Activated CD4-positive, CD25-positive, alpha-beta regulatory T cell treated with anti-CD3 and anti-CD28 coated beads, Interleukin-2, amount 50 U/mL, for 24 hours (primary cell): ENCODE measurements around the gene UNKL.

Experiments used
- ATAC-seq, 2 donors: fragments of 150-1000 bp; cut with Tn5 transposase; one replicate each; pipeline ENCODE4 v1.10.0; 2021; ENCODE audit warnings: mild to moderate bottlenecking in 1 of 2, moderate library complexity in 1 of 2

Gene UNKL, protein sequence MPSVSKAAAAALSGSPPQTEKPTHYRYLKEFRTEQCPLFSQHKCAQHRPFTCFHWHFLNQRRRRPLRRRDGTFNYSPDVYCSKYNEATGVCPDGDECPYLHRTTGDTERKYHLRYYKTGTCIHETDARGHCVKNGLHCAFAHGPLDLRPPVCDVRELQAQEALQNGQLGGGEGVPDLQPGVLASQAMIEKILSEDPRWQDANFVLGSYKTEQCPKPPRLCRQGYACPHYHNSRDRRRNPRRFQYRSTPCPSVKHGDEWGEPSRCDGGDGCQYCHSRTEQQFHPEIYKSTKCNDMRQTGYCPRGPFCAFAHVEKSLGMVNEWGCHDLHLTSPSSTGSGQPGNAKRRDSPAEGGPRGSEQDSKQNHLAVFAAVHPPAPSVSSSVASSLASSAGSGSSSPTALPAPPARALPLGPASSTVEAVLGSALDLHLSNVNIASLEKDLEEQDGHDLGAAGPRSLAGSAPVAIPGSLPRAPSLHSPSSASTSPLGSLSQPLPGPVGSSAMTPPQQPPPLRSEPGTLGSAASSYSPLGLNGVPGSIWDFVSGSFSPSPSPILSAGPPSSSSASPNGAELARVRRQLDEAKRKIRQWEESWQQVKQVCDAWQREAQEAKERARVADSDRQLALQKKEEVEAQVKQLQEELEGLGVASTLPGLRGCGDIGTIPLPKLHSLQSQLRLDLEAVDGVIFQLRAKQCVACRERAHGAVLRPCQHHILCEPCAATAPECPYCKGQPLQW

DNA sequence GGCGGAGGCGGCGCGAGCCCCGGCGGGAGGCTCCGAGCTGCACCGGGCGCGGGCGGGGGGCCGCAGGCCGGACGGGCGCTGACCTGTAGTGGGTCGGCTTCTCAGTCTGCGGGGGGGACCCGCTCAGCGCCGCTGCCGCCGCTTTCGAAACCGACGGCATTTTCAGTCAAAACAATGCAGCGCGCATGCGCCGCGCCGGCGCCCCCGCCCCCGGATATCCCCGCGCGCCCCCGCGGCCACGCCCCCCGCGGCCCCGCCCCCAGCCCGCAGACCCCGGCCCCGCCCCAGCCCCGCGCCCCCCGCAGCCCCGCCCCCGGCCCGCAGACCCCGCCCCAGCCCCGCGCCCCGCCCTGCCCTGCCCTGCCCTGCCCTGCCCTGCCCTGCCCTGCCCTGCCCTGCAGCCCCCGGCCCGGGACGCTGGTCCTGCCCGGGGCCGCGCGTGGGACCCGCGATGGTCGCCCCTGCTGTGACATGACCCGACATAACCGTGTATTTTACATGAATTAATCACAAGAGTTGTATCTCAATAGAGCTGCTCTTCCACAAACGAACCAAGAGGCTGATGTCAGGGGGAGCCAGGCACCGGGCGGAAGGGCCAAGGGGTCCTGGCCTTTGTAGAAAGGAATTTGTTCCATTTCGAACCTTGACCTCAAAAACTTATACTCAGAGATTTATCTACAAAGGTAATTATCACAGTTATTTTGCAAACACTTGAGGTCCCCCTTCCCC is at the start of gene UNKL:
Gene UNKL, minus strand, starts transcription at position 173 of the 729 bp plus-strand sequence. Its CDS starts 13 bp downstream, at position 160.
- peak; percentile 67 to 68 for ATAC-seq

DNA sequence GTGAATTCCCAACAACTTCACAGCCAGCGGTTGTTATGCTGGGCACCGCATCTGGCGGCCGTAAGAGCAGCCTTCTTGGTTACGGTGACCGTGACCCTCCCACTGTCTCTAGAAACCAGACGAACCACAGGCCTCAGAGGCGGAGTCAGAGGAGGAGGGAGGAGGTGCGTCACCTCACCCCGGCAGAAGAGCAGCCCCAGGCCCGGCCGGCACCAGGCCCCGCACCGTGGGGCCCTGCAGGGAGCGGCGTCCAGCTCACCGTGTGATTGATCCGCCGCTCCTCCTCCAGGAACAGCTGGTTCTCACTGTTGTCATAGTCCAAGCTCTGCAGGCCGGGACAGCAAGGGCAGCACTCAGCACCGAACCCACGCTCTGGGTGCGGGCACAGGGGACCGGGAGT is 46.6 kb upstream of the UNKL start:
- no peak for ATAC-seq

DNA sequence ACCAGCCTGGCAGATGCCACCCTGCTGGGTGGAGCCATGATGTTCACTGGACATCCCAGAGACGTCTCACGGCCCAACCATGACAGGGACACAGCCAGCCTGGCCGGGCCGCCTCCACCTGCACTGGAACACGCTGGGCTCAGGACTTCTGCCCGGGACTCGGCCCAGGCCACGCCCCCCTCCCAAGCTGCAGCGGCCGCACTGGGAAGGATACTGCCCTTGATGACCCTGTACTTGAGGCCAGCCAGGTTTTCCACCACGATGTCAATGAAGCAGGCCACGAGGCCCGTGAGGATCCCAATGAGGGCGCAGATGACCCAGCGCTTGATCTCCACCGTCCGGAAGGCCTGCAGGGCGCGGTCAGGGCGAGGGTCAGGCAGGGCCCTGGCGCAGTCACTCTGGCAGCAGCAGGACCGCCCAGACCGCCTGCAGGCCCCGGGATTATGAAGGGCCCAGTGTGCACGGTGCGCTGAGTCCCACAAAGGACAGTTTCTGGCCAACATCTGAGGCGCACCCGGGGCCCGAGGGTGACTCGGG is 46.2 kb upstream of the UNKL start:
- no peak for ATAC-seq

DNA sequence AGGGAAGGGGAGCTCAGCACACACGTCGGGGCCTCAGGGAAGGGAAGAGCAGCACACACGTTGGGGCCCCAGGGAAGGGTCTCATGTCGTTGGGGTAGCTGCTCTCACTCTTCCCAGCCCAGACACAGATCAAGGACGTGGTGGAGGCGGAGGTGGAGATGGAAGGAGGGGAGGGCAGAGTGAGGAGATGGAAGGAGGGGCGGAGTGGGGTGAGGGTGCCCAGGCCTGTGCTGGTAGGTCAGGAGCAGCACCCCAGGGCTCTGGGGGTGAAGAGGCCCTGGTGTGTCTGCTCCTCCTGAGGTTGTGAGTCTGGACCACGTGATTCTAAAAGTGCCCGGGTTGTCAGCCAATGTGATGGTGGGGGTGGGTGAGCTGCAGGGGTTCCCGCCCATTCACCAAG is 45.5 kb upstream of the UNKL start:
- no peak for ATAC-seq

DNA sequence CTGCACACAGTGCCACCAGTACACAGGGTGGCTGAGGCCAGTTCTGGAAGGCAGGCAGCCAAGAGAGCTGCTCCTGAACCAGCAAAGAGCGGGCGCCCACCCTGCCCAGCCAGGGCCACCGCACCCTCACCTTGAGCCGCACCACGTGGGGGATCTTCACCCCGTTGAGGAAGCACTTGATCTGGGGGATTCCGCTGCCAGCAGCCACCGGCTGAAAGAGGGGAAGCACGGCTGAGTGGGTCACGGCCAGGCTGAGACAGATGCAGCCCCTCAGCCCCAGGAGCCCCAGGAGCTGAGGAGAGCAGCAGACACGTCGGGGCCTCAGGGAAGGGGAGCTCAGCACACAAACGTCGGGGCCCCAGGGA is 44.5 kb upstream of the UNKL start:
- ATAC-seq, result peak; percentile 28 to 52

DNA sequence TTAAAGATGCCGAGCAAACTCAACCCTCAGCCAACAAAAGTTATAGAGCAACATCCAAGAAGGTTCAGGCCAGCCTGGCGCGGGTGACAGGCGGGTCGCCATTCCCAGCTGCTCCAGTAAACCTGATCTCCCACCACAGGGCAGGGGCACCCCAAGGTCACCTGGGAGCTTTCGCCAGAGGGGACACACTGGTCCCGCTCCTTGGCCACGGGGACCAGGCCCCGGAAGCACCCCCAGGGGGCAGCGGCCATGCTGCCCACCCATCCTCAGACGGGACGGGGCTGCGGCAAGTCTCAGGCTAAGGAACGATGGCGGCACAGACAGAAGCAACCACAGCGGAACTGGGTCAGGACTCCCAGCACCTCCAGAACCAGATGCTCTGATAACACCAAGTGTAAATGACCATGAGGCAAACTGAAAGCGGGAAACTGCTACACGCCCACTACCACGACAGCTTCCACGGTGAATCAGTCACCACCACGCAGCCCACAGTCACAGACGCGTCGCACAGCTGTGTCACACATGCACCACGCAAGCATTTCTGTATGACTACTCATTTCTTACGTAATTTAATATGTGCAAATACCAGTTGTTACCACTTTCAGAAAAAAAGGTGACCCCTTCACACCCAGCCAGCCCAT is 44.0 kb upstream of the UNKL start:
- ATAC-seq, result peak; percentile 41 to 75

DNA sequence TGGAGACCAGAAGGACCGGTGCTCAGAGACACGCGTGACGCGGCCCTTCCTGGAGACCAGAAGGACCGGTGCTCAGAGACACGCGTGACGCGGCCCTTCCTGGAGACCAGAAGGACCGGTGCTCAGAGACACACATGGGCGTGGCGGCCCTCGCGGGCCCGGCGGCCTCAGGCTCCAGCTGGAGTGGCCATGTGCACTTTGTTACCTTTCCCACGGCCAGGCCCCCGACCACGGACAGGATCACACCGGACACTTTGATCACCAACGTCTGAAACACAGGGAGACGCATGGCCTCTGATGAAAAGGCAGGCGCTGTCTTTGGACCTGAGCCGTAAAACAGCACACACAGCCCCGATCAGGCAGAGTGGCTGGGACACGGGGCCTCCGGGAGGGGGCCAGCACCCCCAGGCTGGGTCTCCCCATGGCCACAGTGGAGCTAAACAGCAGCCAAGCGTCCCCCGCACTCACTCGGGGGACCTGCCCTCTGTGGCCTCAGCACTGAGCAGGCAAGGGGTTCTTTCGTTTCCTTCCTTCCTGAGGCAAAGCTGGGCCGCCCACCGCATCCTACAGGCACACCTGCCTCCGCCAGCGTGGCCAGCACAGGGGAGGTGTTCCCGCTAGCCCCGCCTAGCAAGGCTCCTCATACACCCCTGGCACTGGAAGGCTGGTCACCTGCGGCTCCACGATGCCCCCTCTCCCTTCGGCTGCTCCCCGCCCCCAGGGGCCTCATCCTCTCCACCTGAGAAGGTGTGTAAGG is 43.2 kb upstream of the UNKL start:
- no peak for ATAC-seq

DNA sequence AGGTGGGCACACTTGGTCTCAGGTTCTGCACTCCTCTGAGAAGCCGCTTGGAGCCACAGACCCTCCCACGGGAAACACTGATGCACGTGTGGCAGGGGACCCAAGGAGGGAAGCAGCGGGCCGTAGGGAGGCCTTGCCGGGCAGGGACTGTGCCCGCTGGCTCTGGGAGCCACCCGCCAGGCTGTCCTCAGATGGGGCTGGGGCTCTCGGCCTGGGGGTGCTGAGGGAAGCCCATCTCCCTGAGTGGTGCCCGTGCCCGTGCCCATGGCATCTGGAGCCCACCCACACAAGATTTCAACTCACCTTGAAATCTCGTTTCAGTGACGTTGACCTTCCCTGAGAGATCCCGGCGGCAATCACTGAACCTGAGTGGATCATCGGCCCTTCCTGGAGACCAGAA is 42.4 kb upstream of the UNKL start:
- no peak for ATAC-seq

DNA sequence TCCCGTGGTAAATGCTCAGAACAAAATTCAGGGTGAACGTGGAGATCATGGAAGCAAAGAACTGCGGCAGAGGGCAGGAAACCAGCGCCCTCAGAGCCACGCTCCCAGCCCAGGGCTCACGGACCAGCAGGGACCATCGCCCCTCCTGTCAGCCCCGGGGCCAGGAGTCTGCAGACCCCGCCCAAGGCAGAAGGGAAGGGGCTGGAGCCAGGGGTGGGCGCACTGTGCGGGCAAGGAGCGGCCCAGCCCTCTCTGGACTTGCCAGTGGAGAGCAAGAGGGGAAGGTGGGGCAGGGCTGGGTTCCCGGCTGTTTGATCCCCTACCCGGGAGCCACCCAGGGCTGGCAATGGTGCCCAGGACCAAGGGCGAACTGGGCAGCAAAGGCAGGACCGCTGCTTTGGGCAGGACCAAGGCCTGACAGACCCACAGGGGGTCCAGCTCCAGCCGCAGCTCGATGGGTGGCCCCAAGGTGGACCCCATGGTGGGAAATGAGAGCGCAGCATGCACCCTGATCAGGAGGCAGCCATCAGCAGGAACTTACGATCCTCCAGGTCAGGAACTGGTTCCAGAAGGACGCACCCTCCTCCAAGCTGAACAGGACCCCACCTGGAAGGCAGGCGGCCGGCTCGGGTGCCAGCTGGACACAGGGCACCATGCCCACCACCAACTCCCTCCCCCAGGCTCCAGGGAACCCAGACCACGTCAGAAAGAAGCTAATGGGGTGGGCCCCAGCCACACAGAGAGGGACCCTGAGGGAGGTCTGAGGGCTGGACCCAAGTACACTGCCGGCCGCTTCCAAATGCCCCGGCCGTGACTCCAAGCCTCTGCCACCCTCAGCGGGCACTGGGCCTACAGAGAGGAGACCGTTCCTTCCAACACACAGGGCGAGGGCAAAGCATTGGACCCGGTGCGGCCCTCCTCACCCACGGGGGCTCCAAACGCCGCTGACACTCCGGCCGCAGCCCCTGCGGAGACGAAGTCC is 41.0 kb upstream of the UNKL start:
- ATAC-seq, result no peak

DNA sequence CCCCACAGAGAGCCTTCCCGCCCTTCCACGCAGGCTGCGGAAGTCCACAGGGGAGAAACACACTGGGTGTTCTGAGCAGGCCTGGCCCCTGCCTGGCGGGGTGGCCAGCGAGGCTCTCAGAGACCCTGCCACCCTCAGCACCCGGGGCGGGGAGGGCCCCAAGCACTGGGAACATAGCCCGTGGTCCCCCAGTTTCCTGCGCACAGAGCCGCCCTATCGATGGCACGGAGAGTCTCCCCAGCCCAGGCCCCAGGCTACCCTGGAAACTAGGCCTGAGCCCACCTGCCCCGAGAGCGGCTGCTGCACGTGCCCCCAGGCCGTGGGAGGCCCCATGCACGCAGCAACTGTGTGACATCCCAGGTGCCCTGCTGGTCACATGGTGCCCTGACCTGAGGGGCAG is 40.1 kb upstream of the UNKL start:
- ATAC-seq, result no peak

DNA sequence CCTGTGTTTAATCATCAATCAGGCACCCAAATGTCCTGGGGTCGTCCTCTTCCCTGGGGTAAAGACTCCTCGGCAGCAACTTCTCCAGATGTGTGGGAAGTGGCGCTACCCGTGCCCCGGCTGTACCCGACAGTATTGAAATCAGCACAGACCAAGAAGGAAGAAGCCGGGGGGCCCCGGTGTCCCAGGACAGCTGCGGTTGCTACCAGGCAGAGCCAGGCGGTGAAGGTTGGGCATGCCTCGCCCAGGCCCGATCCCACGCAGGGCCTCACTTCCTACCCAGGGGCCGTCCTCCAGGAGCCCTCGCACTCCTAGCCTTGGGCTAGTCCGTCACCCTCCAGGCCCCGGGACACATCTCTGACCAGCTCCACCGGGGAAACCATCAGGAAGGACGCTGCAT is 38.8 kb upstream of the UNKL start:
- no peak for ATAC-seq

DNA sequence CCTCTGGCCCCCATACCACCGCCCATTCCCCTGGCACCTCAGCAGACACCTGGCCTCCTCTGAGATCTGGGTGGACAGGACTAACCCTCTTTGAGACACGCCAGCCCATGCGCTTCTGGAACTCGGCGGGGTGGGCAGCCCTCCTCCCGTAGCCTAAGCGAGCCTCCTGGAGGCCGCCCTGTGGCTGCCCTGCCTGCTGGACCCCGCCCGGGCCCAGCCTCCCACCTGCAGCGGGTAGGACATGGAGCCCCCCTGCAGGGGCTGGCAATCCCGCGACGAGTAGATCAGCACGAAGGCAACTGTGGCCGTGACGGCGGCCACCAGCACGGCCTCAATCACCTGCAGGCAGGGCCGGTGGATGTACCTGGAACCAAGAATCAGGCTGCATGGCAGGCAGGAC is 38.0 kb upstream of the UNKL start:
- no peak for ATAC-seq

DNA sequence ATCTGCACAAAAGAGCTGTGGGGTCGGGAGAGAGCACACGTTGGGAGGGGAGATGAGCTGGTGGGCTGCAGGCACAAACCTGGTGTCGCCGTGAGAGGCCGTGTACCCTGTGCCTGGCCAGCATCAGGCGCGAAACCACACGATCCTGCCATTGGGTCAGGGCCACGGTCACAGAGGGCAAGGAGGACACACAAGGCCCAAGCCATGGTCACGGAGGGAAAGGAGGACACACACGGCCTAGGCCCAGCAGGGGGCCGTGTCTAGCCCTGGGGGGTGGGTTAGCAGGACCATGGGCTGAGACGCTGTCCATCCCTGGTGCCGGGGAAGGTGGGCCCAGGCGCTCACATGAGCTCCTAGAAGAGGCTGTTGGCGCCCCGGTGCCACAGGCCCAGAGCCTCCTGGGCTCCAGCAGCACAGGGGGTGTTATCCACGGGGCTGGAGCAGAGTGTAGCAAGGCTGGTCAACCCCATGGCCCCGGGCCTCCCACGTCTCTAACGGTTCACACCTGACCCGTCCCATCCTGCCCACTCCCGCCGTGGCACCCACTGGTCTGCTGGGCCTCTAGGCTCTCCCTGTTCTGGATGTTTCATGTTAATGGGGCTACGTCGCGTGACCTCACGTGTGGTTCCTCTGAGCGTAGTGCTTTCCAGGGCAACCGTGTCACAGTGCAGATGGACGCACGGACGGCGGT is 37.3 kb upstream of the UNKL start:
- ATAC-seq, result no peak

DNA sequence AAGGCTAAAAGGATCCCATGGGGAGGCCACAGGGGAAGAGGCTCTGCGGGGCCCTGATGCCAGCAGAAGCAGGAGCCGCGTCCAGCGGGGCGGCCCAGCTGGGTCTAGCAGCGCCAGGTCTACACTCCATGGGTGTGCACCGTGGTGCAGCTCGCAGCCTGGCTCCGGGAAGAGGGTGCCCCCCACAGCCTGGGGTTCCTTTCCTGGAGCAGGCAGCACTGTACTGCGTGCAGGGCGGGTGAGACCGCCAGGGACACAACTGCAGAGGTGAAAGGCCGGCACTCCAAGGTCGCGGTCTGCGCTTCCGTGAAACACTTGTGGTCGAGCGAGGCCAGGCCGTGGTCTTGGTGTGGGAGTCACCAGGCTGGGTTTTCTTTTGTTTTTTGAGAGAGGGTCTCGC is 36.3 kb upstream of the UNKL start:
- ATAC-seq, result no peak

DNA sequence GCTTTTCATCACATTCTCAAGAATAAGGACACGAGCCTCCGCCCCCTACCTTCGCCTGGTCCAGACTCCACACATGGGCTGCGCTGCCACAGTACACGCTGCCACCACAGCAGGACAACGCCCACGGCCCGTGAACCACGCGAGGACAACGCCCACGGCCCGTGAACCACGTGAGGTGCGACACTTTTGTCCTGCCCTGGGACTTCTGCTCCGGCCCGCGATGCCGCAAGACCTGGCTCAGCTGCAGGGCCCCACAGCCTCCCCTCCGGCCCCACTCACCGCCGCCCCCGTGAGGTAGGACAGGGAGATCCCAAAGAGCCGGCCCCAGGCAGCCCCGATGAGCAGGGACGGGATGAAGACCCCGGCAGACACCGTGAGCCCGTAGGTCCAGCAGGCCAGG is 35.7 kb upstream of the UNKL start:
- no peak for ATAC-seq

DNA sequence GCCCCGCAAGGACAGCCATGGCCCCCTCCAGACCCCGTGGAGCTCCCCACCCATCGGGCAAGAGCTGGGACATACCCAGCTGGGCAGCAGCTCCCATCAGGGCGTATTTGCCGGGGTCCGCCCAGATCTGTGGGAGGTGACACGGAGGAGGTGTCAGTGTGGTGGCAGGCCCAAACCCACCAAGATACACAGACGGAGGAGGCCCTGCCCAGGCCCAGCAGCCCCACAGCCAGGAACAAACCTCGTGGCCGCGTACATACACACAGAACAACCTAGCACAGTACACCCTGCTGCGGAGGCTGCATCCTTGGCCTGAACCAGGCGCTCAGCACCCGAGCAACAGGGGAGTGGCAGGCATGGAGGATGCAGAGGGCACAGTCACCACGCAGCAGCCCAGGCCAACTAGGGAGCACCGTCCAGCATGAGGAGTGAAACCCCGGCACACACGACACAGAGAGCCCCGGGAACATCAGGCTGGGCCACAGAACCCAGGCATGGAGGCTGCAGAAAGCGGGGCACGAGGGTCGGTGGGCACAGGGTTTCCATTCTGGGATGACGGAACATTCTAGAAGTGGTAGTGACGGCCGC is 34.8 kb upstream of the UNKL start:
- ATAC-seq, result no peak

DNA sequence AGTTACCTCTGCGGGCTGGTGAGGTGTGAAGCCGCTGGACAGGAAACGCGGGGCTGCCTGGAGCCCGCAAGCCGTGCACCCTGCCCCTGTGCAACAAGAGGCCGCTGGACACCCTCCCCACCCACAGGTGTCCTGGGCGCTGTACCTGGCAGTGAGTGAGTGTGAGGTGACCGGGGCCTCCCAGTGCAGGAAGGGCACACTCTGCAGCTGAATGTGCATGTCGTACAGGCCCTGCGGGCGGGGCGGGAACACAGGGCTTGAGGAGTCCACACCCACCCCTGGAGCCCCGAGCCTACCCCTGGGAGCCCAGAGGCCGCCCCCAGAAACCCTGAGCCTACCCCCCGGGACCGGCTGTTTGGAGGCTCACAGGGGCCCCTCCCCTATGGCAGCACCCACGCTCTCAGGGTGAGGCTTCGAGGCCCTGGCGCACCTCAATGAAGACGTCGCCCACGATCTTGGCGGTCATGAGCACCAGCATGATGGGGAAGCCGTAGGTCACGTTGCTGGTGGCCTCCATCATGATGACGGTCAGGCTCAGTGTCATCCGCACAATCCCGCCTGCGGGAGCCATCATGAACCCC is 34.1 kb upstream of the UNKL start:
- ATAC-seq, result no peak

DNA sequence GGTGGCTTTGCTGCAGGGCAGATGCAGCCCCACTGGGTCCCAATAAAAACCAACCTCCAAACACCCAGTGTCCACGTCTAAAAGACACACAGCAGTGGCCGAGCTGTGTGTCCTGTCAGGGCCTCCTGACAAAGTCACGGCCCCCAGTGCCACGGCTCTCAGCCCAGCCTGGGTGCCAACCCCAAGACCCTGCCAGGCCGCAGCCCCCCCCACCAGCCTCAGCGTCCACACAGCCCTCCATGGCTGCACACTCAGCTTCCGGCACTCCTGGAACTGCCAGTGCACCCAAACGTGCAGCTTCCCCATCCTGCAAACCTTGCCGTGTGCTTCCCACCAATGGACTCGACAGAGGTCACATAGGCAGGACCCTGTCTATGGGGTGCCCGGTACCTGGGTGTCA is 33.5 kb upstream of the UNKL start:
- no peak for ATAC-seq

DNA sequence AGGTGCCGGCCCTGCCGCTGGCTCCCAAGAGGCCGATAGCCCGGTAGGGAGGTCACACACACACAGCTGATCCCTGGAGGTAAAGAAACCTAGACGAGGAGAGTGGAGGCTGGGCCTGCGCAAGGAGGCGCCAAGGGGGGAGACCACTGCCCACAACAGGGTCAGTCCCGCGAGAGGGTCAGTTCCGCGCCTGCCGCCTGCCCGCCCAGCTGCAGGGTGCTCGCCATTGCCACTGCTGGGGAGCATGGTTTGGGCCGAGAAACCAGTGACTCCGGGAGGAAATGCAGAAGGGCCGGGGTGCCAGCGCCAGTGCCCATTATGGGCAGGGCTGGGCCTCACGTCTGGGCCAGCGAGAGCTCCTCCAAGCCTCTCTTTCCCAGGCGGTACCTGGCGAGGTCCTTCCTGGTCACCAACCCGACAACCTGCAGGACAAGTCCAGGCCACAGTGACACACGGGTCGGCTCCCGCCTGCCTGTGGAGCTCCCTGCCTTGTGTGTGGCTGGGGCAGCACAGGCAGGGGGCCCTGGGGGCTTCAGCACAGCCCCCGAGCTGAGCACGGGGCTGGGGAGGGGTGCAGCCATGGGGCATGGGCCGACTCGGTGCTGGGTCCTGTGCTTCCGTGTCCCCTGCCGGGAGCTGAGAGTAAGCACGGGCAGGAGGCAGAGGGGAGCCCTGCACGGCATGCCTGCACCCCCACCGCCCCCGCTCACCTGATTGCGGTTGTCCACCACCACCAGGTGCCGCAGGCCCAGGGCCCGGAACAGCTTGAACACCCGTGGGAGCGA is 32.0 kb upstream of the UNKL start:
- ATAC-seq, result no peak
